Measurements from ENCODE around the gene ACP1.

The ACP1 gene

GRCh38 chr2:278312-278926 is 13.7 kb downstream of the ACP1 start:
- ATAC-seq (ENCODE audit: insufficient read depth, low read depth), result no peak
- Histone ChIP-seq H3K79me2 (ENCODE audit: insufficient read depth, low read length) (peaks cover 36% of the 10 kb centered on the region), H3K27ac (ENCODE audit: low read length) (no peak overlapping the region), H2AFZ (ENCODE audit: low read depth, low read length) (no peak overlapping the region), H3K4me1 (ENCODE audit: insufficient read depth, low read length) (no peaks in the 10 kb centered on the region), H4K20me1 (ENCODE audit: insufficient read depth, low read length) (peaks cover 41% of the 10 kb centered on the region; the same call in 1 of the 2 replicates), H3K4me3 (ENCODE audit: low read depth in 1 of 2, low read length in 2 of 2) (no peak overlapping the region), H3K9ac (ENCODE audit: low read depth, low read length) (no peak overlapping the region), H3K4me2 (ENCODE audit: insufficient read depth, low read length) (no peak overlapping the region), H3K27me3 (ENCODE audit: insufficient read depth, low read length, poor library complexity) (no peaks in the 10 kb centered on the region), H3K9me3 (ENCODE audit: insufficient read depth, low read length, severe bottlenecking) (no peaks in the 10 kb centered on the region), H3K36me3 (ENCODE audit: insufficient read depth, low read length) (peaks cover 91% of the 10 kb centered on the region)
- TF ChIP-seq EZH2 (IDR thresholded peaks at IDR 0.05; ENCODE audit: borderline replicate concordance, low read depth, low read length, severe bottlenecking) (no peak), CTCF (IDR thresholded peaks at IDR 0.05; ENCODE audit: borderline replicate concordance, extremely low read depth, low read length, poor library complexity, severe bottlenecking) (no peak)
- no peak for DNase-seq

GRCh38 chr2:278927-279320 is 14.2 kb downstream of the ACP1 start:
- H4K20me1 ChIP-seq (ENCODE audit: insufficient read depth, low read length), result peaks cover 37% of the 10 kb centered on the region; the same call in 1 of the 2 replicates
- no peak overlapping the region for H3K4me3 ChIP-seq (ENCODE audit: low read depth in 1 of 2, low read length in 2 of 2)
- H3K4me2 ChIP-seq (ENCODE audit: insufficient read depth, low read length), result no peak overlapping the region
- peaks cover 31% of the 10 kb centered on the region for H3K79me2 ChIP-seq (ENCODE audit: insufficient read depth, low read length)
- DNase-seq, result no peak
- H3K27ac ChIP-seq (ENCODE audit: low read length), result no peak overlapping the region
- no peaks in the 10 kb centered on the region for H3K4me1 ChIP-seq (ENCODE audit: insufficient read depth, low read length)
- no peaks in the 10 kb centered on the region for H3K27me3 ChIP-seq (ENCODE audit: insufficient read depth, low read length, poor library complexity)
- ATAC-seq (ENCODE audit: insufficient read depth, low read depth), result no peak
- H2AFZ ChIP-seq (ENCODE audit: low read depth, low read length), result no peak overlapping the region
- peaks cover 87% of the 10 kb centered on the region for H3K36me3 ChIP-seq (ENCODE audit: insufficient read depth, low read length)
- H3K9me3 ChIP-seq (ENCODE audit: insufficient read depth, low read length, severe bottlenecking), result no peaks in the 10 kb centered on the region
- no peak overlapping the region for H3K9ac ChIP-seq (ENCODE audit: low read depth, low read length)
- TF ChIP-seq CTCF (IDR thresholded peaks at IDR 0.05; ENCODE audit: borderline replicate concordance, extremely low read depth, low read length, poor library complexity, severe bottlenecking) (no peak), EZH2 (IDR thresholded peaks at IDR 0.05; ENCODE audit: borderline replicate concordance, low read depth, low read length, severe bottlenecking) (no peak)

GRCh38 chr2:279366-279765 is 14.6 kb downstream of the ACP1 start:
- Histone ChIP-seq H3K79me2 (ENCODE audit: insufficient read depth, low read length) (peaks cover 27% of the 10 kb centered on the region), H3K4me1 (ENCODE audit: insufficient read depth, low read length) (no peaks in the 10 kb centered on the region), H3K9ac (ENCODE audit: low read depth, low read length) (no peak overlapping the region), H4K20me1 (ENCODE audit: insufficient read depth, low read length) (peaks cover 34% of the 10 kb centered on the region; the same call in 1 of the 2 replicates), H2AFZ (ENCODE audit: low read depth, low read length) (no peak overlapping the region), H3K4me2 (ENCODE audit: insufficient read depth, low read length) (no peak overlapping the region), H3K27me3 (ENCODE audit: insufficient read depth, low read length, poor library complexity) (no peaks in the 10 kb centered on the region), H3K9me3 (ENCODE audit: insufficient read depth, low read length, severe bottlenecking) (no peaks in the 10 kb centered on the region), H3K4me3 (ENCODE audit: low read depth in 1 of 2, low read length in 2 of 2) (no peak overlapping the region), H3K27ac (ENCODE audit: low read length) (no peak overlapping the region), H3K36me3 (ENCODE audit: insufficient read depth, low read length) (peaks cover 83% of the 10 kb centered on the region)
- ATAC-seq (ENCODE audit: insufficient read depth, low read depth), result no peak
- TF ChIP-seq EZH2 (IDR thresholded peaks at IDR 0.05; ENCODE audit: borderline replicate concordance, low read depth, low read length, severe bottlenecking), result no peak
- no peak for DNase-seq

- Histone ChIP-seq H3K9me3 (ENCODE audit: insufficient read depth, low read length, severe bottlenecking) (no peaks in the 10 kb centered on the region), H4K20me1 (ENCODE audit: insufficient read depth, low read length) (peaks cover 31% of the 10 kb centered on the region; the same call in 1 of the 2 replicates), H3K9ac (ENCODE audit: low read depth, low read length) (no peak overlapping the region), H3K27ac (ENCODE audit: low read length) (no peak overlapping the region), H3K4me1 (ENCODE audit: insufficient read depth, low read length) (no peaks in the 10 kb centered on the region), H3K79me2 (ENCODE audit: insufficient read depth, low read length) (peaks cover 20% of the 10 kb centered on the region), H3K4me2 (ENCODE audit: insufficient read depth, low read length) (no peak overlapping the region), H3K36me3 (ENCODE audit: insufficient read depth, low read length) (peaks cover 78% of the 10 kb centered on the region), H3K27me3 (ENCODE audit: insufficient read depth, low read length, poor library complexity) (no peaks in the 10 kb centered on the region), H3K4me3 (ENCODE audit: low read depth in 1 of 2, low read length in 2 of 2) (no peak overlapping the region), H2AFZ (ENCODE audit: low read depth, low read length) (no peak overlapping the region)
- ATAC-seq (ENCODE audit: insufficient read depth, low read depth), result no peak
- no peak for TF ChIP-seq CTCF (IDR thresholded peaks at IDR 0.05; ENCODE audit: borderline replicate concordance, extremely low read depth, low read length, poor library complexity, severe bottlenecking)
- no peak for TF ChIP-seq EZH2 (IDR thresholded peaks at IDR 0.05; ENCODE audit: borderline replicate concordance, low read depth, low read length, severe bottlenecking)
- DNase-seq, result no peak
Measured at GRCh38 chr2:279956-280649, 15.4 kb downstream of the ACP1 start.
